ENCODE results near the gene CDX1. TPM values are rescaled to one million over a fixed set of nuclear protein-coding genes. Genes with fewer than 3 reads are reported as not detected.
A peak's percentile ranks its signal among the peaks of the same experiment; 100 is the strongest.

The CDX1 gene
- total and polyA plus RNA-seq, 5 donors, result 0.09 to 0.23 TPM; not detected in 3

DNA sequence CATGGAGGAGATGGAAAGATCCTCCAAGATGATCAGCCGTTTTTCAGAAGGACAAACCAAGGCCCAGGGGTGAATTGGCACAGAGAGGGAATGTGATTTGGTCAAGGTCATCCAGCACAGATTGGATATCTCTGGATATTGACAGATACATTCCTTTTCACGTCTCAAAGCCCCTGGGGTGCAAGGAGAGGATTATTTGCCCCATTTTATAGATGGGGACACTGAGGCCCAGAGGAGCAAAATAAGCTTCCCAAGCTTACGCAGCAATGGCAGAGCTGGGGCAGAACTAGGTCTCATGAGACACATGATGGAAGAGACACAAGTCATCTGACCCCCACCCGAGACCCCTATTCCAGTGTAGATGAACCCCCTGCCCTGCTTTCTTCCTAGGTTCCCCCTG, 10.0 kb upstream of the CDX1 start:
- WGBS, result 78% methylated on average over 4 of the region's 4 CpGs
- ATAC-seq, result no peak
- no peaks in the 10 kb centered on the region for H3K9me3 ChIP-seq (ENCODE audit: control insufficient read depth, low read length)
- H3K4me1 ChIP-seq (ENCODE audit: control insufficient read depth, insufficient read depth, low read length), result no peaks in the 10 kb centered on the region
- no peak for DNase-seq
- intact Hi-C loops (cut with DNase I), result no loop called here
- H3K27ac ChIP-seq (ENCODE audit: low read length), result peak overlapping the region; percentile 84
- H3K4me3 ChIP-seq (ENCODE audit: low read length), result no peak overlapping the region
- no peaks in the 10 kb centered on the region for H3K27me3 ChIP-seq (ENCODE audit: control insufficient read depth, insufficient read depth)

DNA sequence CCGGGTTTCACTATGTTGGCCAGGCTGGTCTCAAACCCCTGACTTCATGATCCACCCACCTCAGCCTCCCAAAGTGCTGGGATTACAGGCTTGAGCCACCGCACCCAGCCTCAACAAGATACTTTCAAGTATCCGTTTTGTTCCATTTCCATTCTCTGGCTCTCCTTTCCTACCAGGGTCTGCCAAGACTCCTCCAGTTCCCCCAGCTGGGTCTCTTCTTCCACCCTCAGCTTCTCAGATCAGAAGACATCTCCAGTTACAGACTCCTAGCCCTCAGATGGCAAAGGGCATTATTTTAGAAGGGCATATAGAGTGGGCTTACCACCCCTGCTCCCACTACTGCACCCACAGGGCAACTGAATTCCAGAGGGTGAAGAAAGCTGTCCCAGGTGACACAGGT, 9.4 kb upstream of the CDX1 start:
- intact Hi-C loops (cut with DNase I), result no loop called here
- H3K9me3 ChIP-seq (ENCODE audit: control insufficient read depth, low read length), result no peaks in the 10 kb centered on the region
- H3K4me1 ChIP-seq (ENCODE audit: control insufficient read depth, insufficient read depth, low read length), result no peaks in the 10 kb centered on the region
- WGBS, result 65% methylated on average over 3 of the region's 3 CpGs
- peak overlapping the region; percentile 42 for H3K27ac ChIP-seq (ENCODE audit: low read length)
- no peak for DNase-seq
- H3K4me3 ChIP-seq (ENCODE audit: low read length), result no peak overlapping the region
- no peaks in the 10 kb centered on the region for H3K27me3 ChIP-seq (ENCODE audit: control insufficient read depth, insufficient read depth)
- ATAC-seq, result no peak

DNA sequence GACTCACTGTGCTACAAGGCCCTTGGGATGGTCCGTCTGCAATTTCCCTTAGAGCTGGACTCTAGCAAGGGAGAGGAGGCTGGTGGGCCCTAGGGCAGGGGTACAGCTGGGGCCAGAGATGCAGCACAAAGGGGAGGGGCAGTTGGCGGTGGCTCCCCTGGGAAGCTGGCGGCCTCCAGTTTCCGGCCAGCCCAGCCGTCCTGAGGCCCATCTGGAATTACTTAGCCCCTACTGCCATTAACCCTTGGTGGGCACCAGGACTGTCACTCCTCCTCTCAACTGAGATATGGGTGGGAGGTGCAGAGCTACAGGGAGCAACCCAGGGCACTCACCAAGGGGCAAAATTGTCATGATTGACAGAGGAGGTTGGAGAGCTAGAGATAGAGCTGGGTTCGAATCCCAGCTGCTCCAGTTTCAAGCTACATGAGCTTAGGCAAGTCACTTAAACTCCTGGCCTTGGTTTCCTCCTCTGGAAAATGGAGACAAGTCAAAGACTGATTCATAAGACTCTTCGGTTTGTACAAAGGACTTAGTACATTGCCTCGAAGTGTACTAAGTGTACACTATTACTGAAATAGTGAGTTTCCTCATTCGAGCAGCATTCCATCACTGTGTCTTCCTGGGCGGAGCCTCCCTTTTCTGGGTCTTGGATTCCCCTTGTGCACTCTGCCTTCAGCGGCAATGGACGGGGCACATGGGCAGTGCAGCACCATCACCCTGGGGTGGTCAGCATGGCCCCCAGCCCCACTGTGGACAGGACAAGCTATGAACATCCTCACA, 8.2 kb upstream of the CDX1 start:
- intact Hi-C loops (cut with DNase I), result no loop called here
- Histone ChIP-seq H3K4me1 (ENCODE audit: control insufficient read depth, insufficient read depth, low read length) (peaks cover 2% of the 10 kb centered on the region), H3K4me3 (ENCODE audit: low read length) (no peak overlapping the region), H3K27me3 (ENCODE audit: control insufficient read depth, insufficient read depth) (no peaks in the 10 kb centered on the region), H3K27ac (ENCODE audit: low read length) (peak overlapping the region; percentile 31), H3K9me3 (ENCODE audit: control insufficient read depth, low read length) (no peaks in the 10 kb centered on the region)
- no peak for ATAC-seq
- 36% methylated on average over 12 of the region's 12 CpGs for WGBS
- peak; percentile 45 to 81 (median 76) for DNase-seq

DNA sequence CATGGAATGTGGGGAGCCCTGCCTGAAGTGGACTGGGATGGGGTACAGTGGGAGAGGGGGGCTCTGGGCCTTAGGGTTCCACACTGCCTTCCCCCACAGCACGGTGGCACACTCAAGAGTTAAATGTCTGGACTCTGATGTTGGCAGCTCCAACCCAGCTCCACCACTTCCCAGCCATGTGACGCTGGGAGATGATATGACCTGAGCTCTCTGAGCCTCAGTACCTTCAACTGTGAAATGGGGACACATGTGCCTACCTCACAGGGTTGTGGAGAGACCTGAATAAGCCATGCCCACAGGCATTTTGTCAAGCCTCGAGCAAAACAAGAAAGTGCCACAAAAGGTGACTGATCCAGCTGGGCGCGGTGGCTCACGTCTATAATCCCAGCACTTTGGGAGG, 7.5 kb upstream of the CDX1 start:
- H3K27ac ChIP-seq (ENCODE audit: low read length), result peak overlapping the region; percentile 19
- intact Hi-C loops (cut with DNase I), result no loop called here
- ATAC-seq, result no peak
- no peak for DNase-seq
- no peaks in the 10 kb centered on the region for H3K27me3 ChIP-seq (ENCODE audit: control insufficient read depth, insufficient read depth)
- 69% methylated on average over 6 of the region's 6 CpGs for WGBS
- no peak overlapping the region for H3K4me3 ChIP-seq (ENCODE audit: low read length)
- H3K9me3 ChIP-seq (ENCODE audit: control insufficient read depth, low read length), result no peaks in the 10 kb centered on the region
- peaks cover 7% of the 10 kb centered on the region for H3K4me1 ChIP-seq (ENCODE audit: control insufficient read depth, insufficient read depth, low read length)

DNA sequence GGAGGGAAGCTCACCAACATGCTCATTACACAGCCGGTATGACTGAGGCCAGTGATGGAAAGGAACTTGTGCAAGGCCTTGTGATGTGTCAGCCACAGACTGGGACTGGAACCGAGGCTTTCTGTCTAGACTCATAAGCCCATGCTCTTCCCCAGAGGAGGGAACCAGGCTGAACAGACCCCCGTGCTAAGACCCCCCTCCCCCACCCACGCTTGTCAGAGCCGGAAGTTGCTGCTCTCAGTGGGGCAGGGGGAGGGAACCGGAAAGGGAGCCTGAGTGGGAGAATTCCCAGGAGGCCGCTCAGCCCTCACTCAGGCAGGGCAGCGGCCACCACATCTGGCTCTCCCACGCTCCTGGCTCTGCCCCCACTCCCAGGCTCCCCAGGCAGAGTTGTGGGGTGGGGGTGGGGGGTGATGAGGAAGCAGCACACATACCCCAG, 6.8 kb upstream of the CDX1 start:
- WGBS, result 33% methylated on average over 9 of the region's 9 CpGs
- Histone ChIP-seq H3K9me3 (ENCODE audit: control insufficient read depth, low read length) (no peaks in the 10 kb centered on the region), H3K4me1 (ENCODE audit: control insufficient read depth, insufficient read depth, low read length) (peaks cover 7% of the 10 kb centered on the region), H3K27me3 (ENCODE audit: control insufficient read depth, insufficient read depth) (no peaks in the 10 kb centered on the region), H3K4me3 (ENCODE audit: low read length) (no peak overlapping the region), H3K27ac (ENCODE audit: low read length) (no peak overlapping the region)
- DNase-seq (peak; percentile 79 to 88 (median 84)), ATAC-seq (peak in 1 of 2 donors; percentile 27)
- intact Hi-C loops (cut with DNase I), result loop anchor here in 3 of 4 donors (5.0 to 10.0 kb wide), 2 partner anchors 55 to 58 kb away; no protein-coding TSS in a partner anchor

DNA sequence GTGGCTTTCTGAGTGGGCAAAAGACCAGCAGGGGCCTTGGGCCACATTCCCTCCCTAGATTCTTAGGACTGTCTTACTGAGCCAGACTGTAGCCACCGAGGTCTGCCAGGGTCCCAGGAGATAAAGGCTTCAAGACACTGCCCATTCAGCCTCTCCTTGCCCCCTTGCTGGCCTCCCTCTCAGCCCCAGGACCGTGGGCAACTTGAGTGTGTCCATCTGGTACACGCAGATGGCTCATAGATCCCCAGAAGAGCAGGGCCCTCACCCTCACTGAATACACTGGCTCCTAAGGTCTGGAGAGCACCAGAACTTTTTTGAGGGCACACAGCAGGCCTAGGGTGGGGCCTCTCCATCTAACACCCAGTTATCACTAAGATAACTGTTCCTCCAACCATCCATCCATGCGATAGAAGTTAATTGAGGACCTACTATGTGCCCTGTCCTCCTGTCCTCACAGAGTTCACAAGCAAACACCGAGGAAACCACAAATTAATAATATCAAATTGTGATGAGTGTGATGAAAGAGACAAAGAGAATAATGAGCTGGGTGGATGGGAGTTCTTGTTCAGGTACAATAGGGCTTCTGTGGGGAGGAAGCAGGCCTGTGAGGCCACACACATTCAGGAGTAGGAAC, 6.0 kb upstream of the CDX1 start:
- DNase-seq (no peak), ATAC-seq (no peak)
- H3K4me3 ChIP-seq (ENCODE audit: low read length), result no peak overlapping the region
- H3K4me1 ChIP-seq (ENCODE audit: control insufficient read depth, insufficient read depth, low read length), result peaks cover 7% of the 10 kb centered on the region
- H3K27me3 ChIP-seq (ENCODE audit: control insufficient read depth, insufficient read depth), result no peaks in the 10 kb centered on the region
- H3K9me3 ChIP-seq (ENCODE audit: control insufficient read depth, low read length), result no peaks in the 10 kb centered on the region
- WGBS, result 61% methylated on average over 5 of the region's 5 CpGs
- H3K27ac ChIP-seq (ENCODE audit: low read length), result peak overlapping the region; percentile 69
- intact Hi-C loops (cut with DNase I), result loop anchor here in 3 of 4 donors (5.0 to 10.0 kb wide), 2 partner anchors 54 to 57 kb away; no protein-coding TSS in a partner anchor

DNA sequence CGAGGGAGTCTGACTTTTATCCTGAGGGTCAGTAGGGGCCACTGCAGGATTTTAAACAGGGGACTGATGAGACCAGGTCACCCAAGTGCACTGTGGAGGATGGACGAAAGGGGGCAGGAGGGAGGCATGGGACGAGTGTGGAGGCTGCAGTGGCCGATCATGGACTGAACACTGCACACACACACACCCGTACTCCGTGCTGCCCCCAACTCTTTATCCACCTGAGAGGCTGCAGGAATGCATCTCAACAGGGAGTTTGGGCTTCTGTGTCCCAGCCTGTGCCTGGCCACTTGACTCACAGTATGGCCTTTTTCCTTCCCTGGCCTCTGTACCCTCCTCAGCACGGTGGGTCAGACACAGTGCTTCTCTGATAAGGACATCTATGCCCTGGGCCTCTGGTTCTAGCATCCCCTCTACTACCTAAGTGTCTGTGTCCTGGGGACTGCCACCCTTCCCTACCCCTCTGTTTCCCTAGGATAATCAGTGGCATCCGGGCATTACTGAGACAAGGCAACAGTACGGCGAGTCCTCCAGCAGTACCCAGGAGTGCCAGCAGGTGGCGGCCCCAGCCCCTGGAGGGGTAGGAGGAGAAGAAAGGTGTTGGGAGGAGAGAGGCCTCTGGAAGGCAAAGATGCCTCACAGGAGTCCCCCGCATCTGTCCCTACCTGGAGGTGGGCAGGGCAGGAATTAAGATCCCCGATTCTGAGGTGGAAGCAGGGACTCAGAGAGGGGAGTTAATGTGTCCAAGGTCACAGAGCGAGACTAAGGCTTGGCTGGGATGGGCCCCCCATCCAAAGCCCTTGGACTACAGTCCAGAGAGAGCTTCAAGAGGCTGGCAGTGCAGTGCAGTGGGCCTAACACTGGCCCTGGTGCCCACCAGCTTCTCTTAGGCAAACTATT, 5.1 kb upstream of the CDX1 start:
- intact Hi-C loops (cut with DNase I), result loop anchor here (1.0 to 10.0 kb wide), 3 partner anchors 53 to 57 kb away; no protein-coding TSS in a partner anchor
- H3K4me3 ChIP-seq (ENCODE audit: low read length), result no peak overlapping the region
- ATAC-seq, result peak; percentile 58 to 64
- WGBS, result 49% methylated on average over 14 of the region's 14 CpGs
- DNase-seq, result peak; percentile 84 to 95 (median 93)
- H3K9me3 ChIP-seq (ENCODE audit: control insufficient read depth, low read length), result no peaks in the 10 kb centered on the region
- H3K27ac ChIP-seq (ENCODE audit: low read length), result peak overlapping the region; percentile 18
- H3K27me3 ChIP-seq (ENCODE audit: control insufficient read depth, insufficient read depth), result no peaks in the 10 kb centered on the region
- peaks cover 7% of the 10 kb centered on the region for H3K4me1 ChIP-seq (ENCODE audit: control insufficient read depth, insufficient read depth, low read length)

DNA sequence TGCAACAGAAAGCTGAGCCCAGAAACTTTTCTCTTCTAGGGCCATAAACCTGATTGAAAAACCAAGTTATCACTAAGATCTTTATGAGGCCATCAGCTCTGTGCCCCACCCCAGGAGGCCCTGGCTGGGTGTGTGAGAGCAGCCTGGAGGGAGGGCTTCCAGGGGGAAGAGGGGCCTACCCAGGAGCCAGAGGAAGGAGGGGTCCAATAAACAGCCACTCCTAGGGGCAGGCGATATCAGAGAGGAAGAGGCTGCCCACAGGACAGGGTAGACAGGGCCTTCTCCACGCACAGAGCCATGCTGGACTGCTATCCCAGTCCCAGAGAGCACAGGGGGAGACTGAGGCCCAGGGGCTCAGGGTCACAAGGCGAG, 4.5 kb upstream of the CDX1 start:
- Histone ChIP-seq H3K4me1 (ENCODE audit: control insufficient read depth, insufficient read depth, low read length) (peaks cover 7% of the 10 kb centered on the region), H3K27me3 (ENCODE audit: control insufficient read depth, insufficient read depth) (no peaks in the 10 kb centered on the region), H3K9me3 (ENCODE audit: control insufficient read depth, low read length) (no peaks in the 10 kb centered on the region), H3K4me3 (ENCODE audit: low read length) (no peak overlapping the region), H3K27ac (ENCODE audit: low read length) (no peak overlapping the region)
- intact Hi-C loops (cut with DNase I), result loop anchor here (1.0 to 10.0 kb wide), 3 partner anchors 53 to 56 kb away; no protein-coding TSS in a partner anchor
- ATAC-seq (no peak), DNase-seq (peak in 1 of 3 donors; percentile 36)
- WGBS, result 93% methylated on average over 3 of the region's 3 CpGs

DNA sequence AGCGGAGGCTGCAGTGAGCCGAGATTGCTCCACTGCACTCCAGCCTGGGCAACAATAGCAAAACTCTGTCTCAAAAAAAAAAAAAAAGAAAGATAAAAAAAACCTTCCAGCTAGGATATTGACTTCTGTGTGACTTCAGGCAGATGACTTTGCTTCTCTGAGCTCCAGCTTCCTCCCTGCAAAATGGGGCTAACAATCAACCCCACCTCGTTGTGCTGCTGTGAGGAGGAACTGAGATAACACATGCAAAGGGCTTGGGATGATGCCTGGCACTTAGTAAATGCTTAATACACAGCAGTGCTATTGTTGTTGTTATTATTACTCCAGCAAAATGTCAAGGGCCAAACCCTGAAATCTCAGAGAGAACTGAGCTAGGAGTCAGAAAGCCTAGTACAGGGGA, 3.5 kb upstream of the CDX1 start:
- Histone ChIP-seq H3K4me1 (ENCODE audit: control insufficient read depth, insufficient read depth, low read length) (peaks cover 7% of the 10 kb centered on the region), H3K4me3 (ENCODE audit: low read length) (no peak overlapping the region), H3K27me3 (ENCODE audit: control insufficient read depth, insufficient read depth) (no peaks in the 10 kb centered on the region), H3K9me3 (ENCODE audit: control insufficient read depth, low read length) (no peaks in the 10 kb centered on the region), H3K27ac (ENCODE audit: low read length) (peak overlapping the region; percentile 68)
- WGBS, result 47% methylated on average over 3 of the region's 3 CpGs
- ATAC-seq (no peak), DNase-seq (no peak)
- intact Hi-C loops (cut with DNase I), result loop anchor here in 3 of 4 donors (5.0 to 10.0 kb wide), 2 partner anchors 52 to 54 kb away; no protein-coding TSS in a partner anchor

DNA sequence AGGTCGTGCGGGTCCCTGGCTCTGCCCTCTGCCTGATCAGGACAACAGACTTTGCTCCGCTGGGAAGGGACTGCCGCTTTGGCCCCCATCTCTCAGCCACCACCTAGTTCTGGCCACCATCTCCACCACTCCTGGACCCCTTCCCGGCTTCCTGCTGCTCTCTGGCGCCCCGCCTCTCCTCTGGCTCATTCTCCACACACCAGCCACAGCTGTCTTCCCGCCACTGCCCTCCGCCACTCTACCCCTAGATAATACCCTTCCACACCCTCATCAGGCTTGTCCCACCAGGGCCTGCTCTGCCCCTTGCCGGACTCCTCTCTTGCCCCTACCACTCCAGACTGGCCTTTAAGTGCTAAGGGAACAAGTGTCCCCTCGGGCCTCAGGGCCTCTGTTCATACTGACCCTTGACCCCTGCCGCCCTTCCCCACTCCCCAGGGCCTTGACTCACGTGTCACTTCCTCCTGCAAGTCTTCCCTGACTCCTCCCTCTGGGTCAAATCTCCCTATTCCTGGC, 3.0 kb upstream of the CDX1 start:
- 30% methylated on average over 13 of the region's 13 CpGs for WGBS
- Histone ChIP-seq H3K4me3 (ENCODE audit: low read length) (no peak overlapping the region), H3K27me3 (ENCODE audit: control insufficient read depth, insufficient read depth) (no peaks in the 10 kb centered on the region), H3K4me1 (ENCODE audit: control insufficient read depth, insufficient read depth, low read length) (peaks cover 7% of the 10 kb centered on the region), H3K9me3 (ENCODE audit: control insufficient read depth, low read length) (no peaks in the 10 kb centered on the region), H3K27ac (ENCODE audit: low read length) (peak overlapping the region; percentile 68)
- peak; percentile 85 to 96 (median 92) for DNase-seq
- peak; percentile 63 to 72 for ATAC-seq
- intact Hi-C loops (cut with DNase I), result loop anchor here in 3 of 4 donors (5.0 to 10.0 kb wide), 2 partner anchors 51 to 54 kb away; no protein-coding TSS in a partner anchor

All from right cardiac atrium (tissue), 5 donors.